Measurements from ENCODE around the gene ZNF692. TPM values are rescaled to one million over a fixed set of nuclear protein-coding genes. Genes with fewer than 3 reads are reported as not detected.
A peak's percentile ranks its signal among the peaks of the same experiment; 100 is the strongest.

The ZNF692 gene
- total RNA-seq, 1 donor from 2014 or later, result 73.0 TPM

DNA sequence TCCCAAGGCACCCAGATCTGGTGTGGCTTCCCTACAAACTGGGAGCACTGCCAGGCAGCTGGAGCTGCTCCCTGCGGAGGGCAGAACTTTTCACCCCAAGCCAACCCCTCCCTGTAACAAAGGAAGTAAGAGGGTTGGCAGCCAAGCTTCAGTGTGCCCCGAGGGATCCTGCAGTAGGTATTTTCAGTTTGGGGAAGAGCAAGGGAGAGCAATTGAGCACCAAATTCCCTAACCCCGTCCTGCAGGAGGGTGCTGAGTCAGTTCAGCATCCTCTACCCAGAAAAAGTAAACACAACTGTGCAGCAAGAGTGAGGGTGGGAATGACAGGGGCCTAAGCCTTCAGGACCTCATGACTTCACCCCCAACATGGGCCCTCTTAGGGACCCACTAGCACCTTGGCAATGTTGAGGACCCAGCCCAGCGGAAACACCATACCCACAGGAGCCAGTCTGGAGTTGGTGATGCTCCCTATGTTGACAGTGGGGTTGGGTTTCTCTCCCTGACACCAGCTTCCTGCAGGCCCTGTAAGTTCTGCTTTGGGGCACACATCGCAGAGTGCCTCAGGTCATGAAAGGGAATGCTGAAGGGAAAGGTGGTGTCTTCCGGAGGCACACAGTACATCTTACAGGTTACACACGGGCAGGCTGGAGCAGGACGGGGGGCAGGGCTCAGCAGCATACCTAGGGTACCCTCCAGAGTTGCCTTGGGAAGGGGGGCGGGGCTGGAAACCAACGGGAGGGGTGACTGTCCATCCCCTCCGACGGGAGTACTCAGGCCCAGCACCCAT is 48.0 kb downstream of the ZNF692 start:
- no peak overlapping the region for H3K27ac Mint-ChIP-seq

DNA sequence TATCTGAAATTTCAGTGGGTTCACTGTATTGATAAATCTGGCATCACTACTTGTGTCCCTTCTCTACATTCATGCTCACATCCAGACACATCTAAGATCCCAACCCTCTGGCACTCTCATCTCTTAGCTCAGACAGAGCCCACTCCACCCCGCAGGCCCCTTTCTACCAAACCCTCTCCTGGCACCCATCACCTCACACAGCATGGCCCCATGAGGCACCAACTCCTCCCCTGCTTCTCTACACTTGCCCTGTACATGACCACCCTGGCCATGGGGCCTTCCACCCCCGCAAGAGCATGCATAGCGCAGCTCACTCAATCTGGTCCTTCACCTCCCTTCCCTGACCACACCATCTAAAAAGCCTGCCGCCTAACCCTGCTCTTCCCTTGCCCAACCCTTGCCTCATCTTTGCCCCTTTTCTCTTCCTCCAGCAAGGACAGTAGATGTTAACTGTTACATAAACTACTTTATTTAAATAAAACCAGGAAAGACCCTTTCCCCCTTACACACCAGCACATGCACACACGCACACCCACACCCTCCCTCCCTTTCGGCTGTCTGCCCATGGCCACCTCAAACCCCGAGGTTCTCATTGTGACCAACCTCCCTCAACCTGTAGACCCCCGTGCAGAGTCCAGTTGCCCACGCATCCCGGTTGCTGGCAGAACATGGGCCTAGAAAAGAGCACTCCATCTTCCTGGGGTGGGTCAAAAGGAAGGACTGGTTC is 48.7 kb downstream of the ZNF692 start:
- Mint-ChIP-seq H3K27me3 (no peaks in the 10 kb centered on the region), H3K36me3 (peaks cover 7% of the 10 kb centered on the region), H3K4me1 (ENCODE audit: unreplicated experiment) (peaks cover 4% of the 10 kb centered on the region), H3K27ac (no peak overlapping the region), H3K9me3 (no peaks in the 10 kb centered on the region), H3K4me3 (no peak overlapping the region)
- DNase-seq (ENCODE audit: extremely low spot score, unreplicated experiment), result peak; percentile 44
- TF ChIP-seq, protein P1, sequence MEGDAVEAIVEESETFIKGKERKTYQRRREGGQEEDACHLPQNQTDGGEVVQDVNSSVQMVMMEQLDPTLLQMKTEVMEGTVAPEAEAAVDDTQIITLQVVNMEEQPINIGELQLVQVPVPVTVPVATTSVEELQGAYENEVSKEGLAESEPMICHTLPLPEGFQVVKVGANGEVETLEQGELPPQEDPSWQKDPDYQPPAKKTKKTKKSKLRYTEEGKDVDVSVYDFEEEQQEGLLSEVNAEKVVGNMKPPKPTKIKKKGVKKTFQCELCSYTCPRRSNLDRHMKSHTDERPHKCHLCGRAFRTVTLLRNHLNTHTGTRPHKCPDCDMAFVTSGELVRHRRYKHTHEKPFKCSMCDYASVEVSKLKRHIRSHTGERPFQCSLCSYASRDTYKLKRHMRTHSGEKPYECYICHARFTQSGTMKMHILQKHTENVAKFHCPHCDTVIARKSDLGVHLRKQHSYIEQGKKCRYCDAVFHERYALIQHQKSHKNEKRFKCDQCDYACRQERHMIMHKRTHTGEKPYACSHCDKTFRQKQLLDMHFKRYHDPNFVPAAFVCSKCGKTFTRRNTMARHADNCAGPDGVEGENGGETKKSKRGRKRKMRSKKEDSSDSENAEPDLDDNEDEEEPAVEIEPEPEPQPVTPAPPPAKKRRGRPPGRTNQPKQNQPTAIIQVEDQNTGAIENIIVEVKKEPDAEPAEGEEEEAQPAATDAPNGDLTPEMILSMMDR (conservative IDR thresholded peaks at IDR 0.05), result no peak

More for the DNA sequence above, 48.0 kb downstream of the ZNF692 start:
- Mint-ChIP-seq H3K4me3 (no peak overlapping the region), H3K4me1 (ENCODE audit: unreplicated experiment) (peaks cover 4% of the 10 kb centered on the region), H3K36me3 (peaks cover 12% of the 10 kb centered on the region), H3K9me3 (no peaks in the 10 kb centered on the region), H3K27me3 (no peaks in the 10 kb centered on the region)
- DNase-seq (ENCODE audit: extremely low spot score, unreplicated experiment), result peak; percentile 53
- TF ChIP-seq, protein P1 (conservative IDR thresholded peaks at IDR 0.05), result no peak

DNA sequence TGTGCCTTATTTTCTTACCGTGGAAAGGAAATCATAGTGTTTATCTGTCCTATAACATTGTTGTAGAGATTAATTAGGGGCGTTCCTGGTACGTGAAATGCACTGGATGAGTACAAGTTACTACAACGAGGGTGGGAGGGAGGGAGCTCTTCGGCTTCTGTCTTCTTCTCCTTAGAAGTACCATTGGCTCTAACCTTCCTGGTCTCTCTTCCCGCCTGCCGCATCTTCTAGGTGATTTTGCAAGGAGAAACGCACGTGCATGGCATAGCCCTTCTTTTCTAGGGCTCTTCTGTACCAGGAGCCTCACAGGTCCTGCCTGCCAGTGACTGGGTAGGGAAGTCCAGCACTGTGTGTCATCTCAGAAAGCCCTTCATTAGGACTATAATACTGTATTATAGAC is 50.0 kb downstream of the ZNF692 start:
- no peak overlapping the region for H3K4me3 Mint-ChIP-seq
- peaks cover 1% of the 10 kb centered on the region for H3K36me3 Mint-ChIP-seq
- H3K27ac Mint-ChIP-seq, result no peak overlapping the region
- H3K4me1 Mint-ChIP-seq (ENCODE audit: unreplicated experiment), result peaks cover 4% of the 10 kb centered on the region
- TF ChIP-seq, protein P1 (conservative IDR thresholded peaks at IDR 0.05), result no peak
- peaks cover under 1% of the 10 kb centered on the region for H3K9me3 Mint-ChIP-seq
- peak; percentile 6 for DNase-seq (ENCODE audit: extremely low spot score, unreplicated experiment)
- no peaks in the 10 kb centered on the region for H3K27me3 Mint-ChIP-seq

DNA sequence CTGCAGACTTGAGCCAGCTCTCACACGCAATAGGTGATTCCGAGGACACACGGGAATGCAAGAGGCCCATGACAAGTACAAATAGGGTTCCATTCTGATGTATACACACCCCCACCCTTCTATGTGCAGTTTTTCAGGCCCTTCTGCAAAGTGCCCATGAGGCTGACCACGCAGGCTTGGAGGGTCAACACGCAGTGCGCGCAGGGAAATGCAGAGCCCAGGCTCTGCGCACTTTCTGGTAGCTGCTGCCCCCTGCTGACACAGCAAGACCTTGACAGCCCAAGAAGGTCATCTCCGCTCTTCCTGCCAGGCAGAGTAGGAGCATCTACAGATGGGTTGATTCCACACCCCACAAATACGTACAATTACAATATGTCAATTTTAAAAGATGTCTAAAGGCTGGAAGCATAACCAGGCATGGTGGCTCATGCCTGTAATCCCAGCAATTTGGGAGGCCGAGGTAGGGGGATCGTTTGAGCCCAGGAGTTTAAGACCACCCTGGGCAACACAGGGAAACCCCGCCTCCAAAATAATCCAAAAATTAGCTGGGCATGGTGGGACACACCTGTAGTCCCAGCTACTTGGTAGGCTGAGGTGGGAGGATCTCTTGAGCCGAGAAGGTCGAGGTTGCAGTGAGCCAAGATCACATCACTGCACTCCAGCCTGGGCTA is 51.7 kb downstream of the ZNF692 start:
- Mint-ChIP-seq H3K27ac (no peak overlapping the region), H3K27me3 (no peaks in the 10 kb centered on the region), H3K36me3 (no peaks in the 10 kb centered on the region), H3K4me3 (no peak overlapping the region), H3K9me3 (peaks cover 5% of the 10 kb centered on the region), H3K4me1 (ENCODE audit: unreplicated experiment) (peaks cover 4% of the 10 kb centered on the region)
- no peak for DNase-seq (ENCODE audit: extremely low spot score, unreplicated experiment)
- TF ChIP-seq, protein P1 (conservative IDR thresholded peaks at IDR 0.05), result peak; percentile 80

DNA sequence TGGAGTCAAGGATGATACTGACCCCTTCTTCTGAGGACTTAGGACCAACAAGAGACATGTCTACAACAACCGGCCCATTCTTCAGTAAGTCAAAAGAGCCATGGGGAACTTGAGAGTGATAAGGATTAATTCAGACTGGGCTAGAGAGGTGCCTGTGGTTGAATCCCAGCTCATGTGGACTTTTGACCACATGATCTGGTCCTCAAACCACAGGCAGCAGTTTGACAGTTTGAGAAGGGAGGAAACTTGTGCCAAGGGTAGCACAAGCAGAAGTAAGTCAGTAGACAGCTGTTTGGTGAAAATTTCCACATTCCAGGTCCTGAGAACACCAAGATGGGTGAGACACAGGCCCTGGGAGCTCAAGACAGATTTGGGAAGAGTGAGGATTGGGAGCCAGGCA is 53.0 kb downstream of the ZNF692 start:
- Mint-ChIP-seq H3K9me3 (peaks cover 5% of the 10 kb centered on the region), H3K27ac (no peak overlapping the region), H3K27me3 (no peaks in the 10 kb centered on the region), H3K4me1 (ENCODE audit: unreplicated experiment) (peaks cover 4% of the 10 kb centered on the region), H3K36me3 (no peaks in the 10 kb centered on the region), H3K4me3 (no peak overlapping the region)
- TF ChIP-seq, protein P1 (conservative IDR thresholded peaks at IDR 0.05), result no peak
- no peak for DNase-seq (ENCODE audit: extremely low spot score, unreplicated experiment)

Data from type B pancreatic cell (in vitro differentiated cells).